ENCODE measurements around the gene FAM222B.

DNA sequence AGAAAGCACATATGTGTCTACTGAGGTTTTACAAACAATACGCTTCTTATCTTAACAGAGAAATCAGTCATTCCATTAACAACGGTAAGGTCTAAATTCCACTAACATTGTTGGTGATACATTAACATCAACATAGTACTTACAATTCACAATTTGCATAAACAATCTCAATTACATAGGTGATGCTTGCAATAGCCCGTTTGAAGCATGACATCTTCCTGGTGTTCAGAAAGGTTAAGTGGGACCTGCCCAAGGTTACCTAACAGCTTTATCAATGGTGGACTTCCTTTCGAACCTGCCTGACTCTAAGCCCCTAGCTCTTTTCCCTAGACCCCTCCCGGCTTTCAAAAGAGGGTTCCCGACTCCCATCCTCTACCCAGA, 699 bp downstream of the FAM222B start:
- TF ChIP-seq, protein P1, sequence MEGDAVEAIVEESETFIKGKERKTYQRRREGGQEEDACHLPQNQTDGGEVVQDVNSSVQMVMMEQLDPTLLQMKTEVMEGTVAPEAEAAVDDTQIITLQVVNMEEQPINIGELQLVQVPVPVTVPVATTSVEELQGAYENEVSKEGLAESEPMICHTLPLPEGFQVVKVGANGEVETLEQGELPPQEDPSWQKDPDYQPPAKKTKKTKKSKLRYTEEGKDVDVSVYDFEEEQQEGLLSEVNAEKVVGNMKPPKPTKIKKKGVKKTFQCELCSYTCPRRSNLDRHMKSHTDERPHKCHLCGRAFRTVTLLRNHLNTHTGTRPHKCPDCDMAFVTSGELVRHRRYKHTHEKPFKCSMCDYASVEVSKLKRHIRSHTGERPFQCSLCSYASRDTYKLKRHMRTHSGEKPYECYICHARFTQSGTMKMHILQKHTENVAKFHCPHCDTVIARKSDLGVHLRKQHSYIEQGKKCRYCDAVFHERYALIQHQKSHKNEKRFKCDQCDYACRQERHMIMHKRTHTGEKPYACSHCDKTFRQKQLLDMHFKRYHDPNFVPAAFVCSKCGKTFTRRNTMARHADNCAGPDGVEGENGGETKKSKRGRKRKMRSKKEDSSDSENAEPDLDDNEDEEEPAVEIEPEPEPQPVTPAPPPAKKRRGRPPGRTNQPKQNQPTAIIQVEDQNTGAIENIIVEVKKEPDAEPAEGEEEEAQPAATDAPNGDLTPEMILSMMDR (IDR thresholded peaks at IDR 0.05; ENCODE audit: low read depth, low read length, poor library complexity, severe bottlenecking) = no peak
- TF ChIP-seq EZH2phosphoT487 (IDR thresholded peaks at IDR 0.05; ENCODE audit: borderline replicate concordance, low read length) = no peak

All from DOHH2 (cell line).